GM12873 (cell line): ENCODE data around the gene KCNH8.

ENCODE experiments used
- CTCF ChIP-seq: IDR thresholded peaks from 2 replicates; pipeline ENCODE4 v1.5.1; 2012; ENCODE audit warnings: low read depth, mild to moderate bottlenecking, moderate library complexity, low read length, control low read depth; ENCODE audit not compliant: insufficient read depth; ENCODE audit errors: missing control alignments

Gene KCNH8

DNA sequence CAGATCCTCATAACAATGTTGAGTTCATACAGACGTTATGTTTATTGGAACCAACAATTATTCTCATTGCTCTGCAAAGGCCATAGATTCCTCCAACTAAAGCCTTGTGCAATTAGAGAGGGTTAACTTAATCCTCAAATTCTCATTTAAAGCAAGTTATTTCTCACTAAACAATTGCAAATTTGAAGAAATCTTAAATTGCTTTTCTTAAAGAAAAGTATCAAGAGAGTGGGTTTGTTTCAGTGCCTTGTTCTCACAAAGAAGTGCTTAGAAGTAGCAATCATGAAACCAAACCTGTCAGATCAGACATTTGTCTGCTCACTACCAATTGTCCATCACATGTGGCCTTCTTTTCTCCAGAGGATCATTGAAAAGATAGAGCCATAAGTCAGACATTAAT, 124.8 kb downstream of the KCNH8 start:
- no peak for TF ChIP-seq CTCF

- TF ChIP-seq CTCF, result no peak
Measured at GRCh38 chr3:19274576-19274975, 126.3 kb downstream of the KCNH8 start.

GRCh38 chr3:19284974-19285373, 136.7 kb downstream of the KCNH8 start:
- TF ChIP-seq CTCF, result no peak

DNA sequence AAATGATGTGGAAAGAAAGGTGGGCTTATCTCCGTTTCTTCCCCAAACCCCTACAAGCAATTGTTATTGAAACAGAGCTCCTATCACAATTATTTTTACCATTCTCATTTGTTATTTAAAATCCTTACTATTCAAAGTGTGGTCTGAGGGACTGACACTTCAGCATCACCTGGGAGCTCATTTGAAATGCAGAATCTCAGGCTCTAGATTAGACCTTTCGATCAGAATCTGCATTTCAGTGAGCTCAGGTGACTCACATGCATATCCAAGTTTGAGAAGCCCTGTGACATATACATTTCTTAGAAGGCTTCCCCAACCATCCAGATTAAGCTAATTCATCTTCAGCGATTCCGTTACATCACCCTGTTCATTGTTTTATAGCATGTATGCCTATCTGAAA, 145.0 kb downstream of the KCNH8 start:
- TF ChIP-seq CTCF, result no peak

DNA sequence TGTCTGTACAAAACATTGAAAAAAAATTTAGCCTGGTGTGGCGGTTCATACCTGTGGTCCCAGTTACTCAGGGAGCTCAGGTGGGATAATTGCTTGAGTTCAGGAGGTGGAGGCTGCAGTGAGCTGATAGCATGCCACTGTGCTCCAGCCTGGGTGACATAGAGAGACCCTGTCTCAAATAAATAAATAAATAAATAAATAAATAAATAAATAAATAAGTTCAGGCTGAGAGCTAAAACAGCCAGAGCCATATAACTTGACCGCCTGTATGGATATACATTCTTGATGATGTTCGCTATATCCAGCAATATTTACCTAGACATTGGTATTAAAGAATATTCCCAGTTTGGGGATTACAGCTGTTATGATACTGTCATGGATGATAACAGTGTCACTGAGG, 146.9 kb downstream of the KCNH8 start:
- no peak for TF ChIP-seq CTCF

GRCh38 chr3:19331931-19332330, 183.6 kb downstream of the KCNH8 start:
- no peak for TF ChIP-seq CTCF

DNA sequence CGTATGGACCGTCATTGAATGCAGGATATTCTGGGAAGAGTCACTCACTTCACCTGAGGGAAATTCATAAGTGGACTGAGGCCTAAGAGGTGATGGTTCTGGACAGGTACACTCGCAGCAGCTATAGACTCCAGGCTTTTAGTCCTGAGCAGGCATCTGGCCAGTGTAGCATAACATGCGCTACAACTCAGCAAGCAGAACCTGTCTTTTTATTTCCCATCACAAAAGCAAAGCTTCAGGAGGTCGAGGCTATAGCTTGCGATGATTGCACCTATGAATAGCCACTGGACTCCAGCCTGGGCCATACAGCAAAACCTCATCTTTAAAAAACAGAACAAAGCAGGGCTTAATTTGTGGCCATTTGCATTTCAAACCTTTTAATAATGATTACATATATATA, 185.8 kb downstream of the KCNH8 start:
- no peak for TF ChIP-seq CTCF

GRCh38 chr3:19338769-19339168, 190.5 kb downstream of the KCNH8 start:
- no peak for TF ChIP-seq CTCF
